ENCODE data around the gene FBXL19.

GRCh38 chr16:30969246-30969842 is 46.0 kb downstream of the FBXL19 start:
- TF ChIP-seq CTCF (conservative IDR thresholded peaks at IDR 0.05 in 1 of 2, IDR thresholded peaks at IDR 0.05 in 1 of 2; ENCODE audit: extremely low read depth in 1 of 2, insufficient read depth in 1 of 2, low read depth in 1 of 2, low read length in 2 of 2) = no peak
- TF ChIP-seq EZH2 (IDR thresholded peaks at IDR 0.05; ENCODE audit: borderline replicate concordance, low read length) = no peak
